Gastroesophageal sphincter (tissue), 3 donors: ENCODE data around the gene SOCS3.

Experiments
- EP300 ChIP-seq: sonication (generic); formaldehyde crosslinking; IDR thresholded peaks from one replicate; pipeline ENCODE4 v1.6.1; 2017; ENCODE audit warnings: antibody characterized with exemption, mild to moderate bottlenecking
- TF ChIP-seq, protein P1 (sequence below), 4 experiments: fragments of 200-600 bp in 2 of 4; fragments of 450-650 bp in 2 of 4; sonication (generic) in 1 of 4; IDR thresholded peaks; one replicate each; pipeline ENCODE4 v1.5.1; 2017 to 2019; ENCODE audit warnings: antibody characterized with exemption in 4 of 4, mild to moderate bottlenecking in 2 of 4, moderate library complexity in 2 of 4

GRCh38 chr17:78406396-78406795 lies 46.5 kb upstream of the SOCS3 start:
- TF ChIP-seq, protein P1, sequence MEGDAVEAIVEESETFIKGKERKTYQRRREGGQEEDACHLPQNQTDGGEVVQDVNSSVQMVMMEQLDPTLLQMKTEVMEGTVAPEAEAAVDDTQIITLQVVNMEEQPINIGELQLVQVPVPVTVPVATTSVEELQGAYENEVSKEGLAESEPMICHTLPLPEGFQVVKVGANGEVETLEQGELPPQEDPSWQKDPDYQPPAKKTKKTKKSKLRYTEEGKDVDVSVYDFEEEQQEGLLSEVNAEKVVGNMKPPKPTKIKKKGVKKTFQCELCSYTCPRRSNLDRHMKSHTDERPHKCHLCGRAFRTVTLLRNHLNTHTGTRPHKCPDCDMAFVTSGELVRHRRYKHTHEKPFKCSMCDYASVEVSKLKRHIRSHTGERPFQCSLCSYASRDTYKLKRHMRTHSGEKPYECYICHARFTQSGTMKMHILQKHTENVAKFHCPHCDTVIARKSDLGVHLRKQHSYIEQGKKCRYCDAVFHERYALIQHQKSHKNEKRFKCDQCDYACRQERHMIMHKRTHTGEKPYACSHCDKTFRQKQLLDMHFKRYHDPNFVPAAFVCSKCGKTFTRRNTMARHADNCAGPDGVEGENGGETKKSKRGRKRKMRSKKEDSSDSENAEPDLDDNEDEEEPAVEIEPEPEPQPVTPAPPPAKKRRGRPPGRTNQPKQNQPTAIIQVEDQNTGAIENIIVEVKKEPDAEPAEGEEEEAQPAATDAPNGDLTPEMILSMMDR (IDR thresholded peaks at IDR 0.05) = no peak
- TF ChIP-seq EP300 = no peak
